Measurements from ENCODE around the gene MLIP. TPM values are rescaled to one million over a fixed set of nuclear protein-coding genes. Genes with fewer than 3 reads are reported as not detected.
A peak's percentile ranks its signal among the peaks of the same experiment; 100 is the strongest.

MLIP gene, protein sequence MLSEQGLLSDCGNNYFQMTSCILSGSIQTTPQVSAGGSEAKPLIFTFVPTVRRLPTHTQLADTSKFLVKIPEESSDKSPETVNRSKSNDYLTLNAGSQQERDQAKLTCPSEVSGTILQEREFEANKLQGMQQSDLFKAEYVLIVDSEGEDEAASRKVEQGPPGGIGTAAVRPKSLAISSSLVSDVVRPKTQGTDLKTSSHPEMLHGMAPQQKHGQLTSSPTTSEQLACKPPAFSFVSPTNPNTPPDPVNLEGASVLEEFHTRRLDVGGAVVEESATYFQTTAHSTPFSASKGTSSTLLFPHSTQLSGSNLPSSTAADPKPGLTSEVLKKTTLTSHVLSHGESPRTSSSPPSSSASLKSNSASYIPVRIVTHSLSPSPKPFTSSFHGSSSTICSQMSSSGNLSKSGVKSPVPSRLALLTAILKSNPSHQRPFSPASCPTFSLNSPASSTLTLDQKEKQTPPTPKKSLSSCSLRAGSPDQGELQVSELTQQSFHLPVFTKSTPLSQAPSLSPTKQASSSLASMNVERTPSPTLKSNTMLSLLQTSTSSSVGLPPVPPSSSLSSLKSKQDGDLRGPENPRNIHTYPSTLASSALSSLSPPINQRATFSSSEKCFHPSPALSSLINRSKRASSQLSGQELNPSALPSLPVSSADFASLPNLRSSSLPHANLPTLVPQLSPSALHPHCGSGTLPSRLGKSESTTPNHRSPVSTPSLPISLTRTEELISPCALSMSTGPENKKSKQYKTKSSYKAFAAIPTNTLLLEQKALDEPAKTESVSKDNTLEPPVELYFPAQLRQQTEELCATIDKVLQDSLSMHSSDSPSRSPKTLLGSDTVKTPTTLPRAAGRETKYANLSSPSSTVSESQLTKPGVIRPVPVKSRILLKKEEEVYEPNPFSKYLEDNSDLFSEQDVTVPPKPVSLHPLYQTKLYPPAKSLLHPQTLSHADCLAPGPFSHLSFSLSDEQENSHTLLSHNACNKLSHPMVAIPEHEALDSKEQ
- total RNA-seq (2022) (0.61 TPM in 1 of 2 replicates, not detected in the other), Bru-seq, nascent RNA (percentile 11 among the genes with signal in this experiment), BruChase-seq, experiment 1, labeled RNA remaining after a 6-hour chase (percentile 27 among the genes with signal in this experiment), BruChase-seq, experiment 2, labeled RNA remaining after a 2-hour chase (percentile 19 among the genes with signal in this experiment)
- long read RNA-seq, partial matches to known transcripts = 0 of 1 reads
- long read RNA-seq, other reads (novel, unspliced or antisense) = 1 of 1 reads

DNA sequence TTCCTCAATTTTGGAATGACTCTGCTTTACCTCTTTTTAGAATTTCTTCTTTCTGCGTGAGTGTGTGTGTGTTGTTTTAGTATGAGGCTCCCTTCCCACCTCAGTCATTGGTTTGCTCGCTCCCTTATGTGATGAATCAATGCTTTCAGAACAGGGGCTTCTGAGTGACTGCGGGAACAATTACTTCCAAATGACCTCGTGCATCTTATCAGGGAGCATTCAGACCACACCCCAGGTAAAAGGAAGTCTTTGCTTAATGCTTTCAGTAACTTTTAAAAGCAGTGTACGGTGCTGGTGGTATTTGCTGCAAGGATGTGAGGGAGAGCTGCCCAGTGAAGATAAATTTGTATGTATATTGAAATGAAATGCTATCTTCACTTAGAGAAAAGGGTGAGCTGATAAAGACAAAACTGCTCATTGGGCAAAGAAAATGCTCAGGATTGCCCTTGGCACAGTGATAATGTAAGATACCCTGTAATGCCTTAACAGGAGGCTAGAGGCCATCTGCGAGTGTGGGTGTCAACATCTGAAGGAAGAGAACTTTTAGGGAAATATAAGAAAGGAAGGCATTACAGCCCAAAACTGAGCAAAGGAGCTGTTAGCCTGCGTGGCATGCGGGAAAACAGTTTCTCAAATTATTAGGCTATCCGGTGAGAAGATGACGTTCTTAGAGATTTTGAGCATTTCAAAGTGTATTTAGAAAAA, at the start of gene MLIP:
Gene MLIP, plus strand, starts transcription at position 103 of the 705 bp plus-strand sequence. Its CDS starts 37 bp downstream, at position 140.
- POLR2A ChIA-PET = interaction anchor here (0.6 kb wide), 1 partner anchor 79 kb away, joined by 4 read pairs; no protein-coding TSS in a partner anchor
- intact Hi-C loops (cut with micrococcal nuclease) = no loop called here
- no peak for TF ChIP-seq CTCF (IDR thresholded peaks at IDR 0.05; ENCODE audit: unreplicated experiment)
- CTCF ChIA-PET = no interaction called here
- peaks cover 20% of the 10 kb centered on the region for H3K9me3 Mint-ChIP-seq (ENCODE audit: unreplicated experiment)
- peaks cover 19% of the 10 kb centered on the region for H3K4me1 Mint-ChIP-seq (ENCODE audit: insufficient read depth, unreplicated experiment)
- no peak for DNase-seq (ENCODE audit: unreplicated experiment)
- H3K27ac Mint-ChIP-seq (ENCODE audit: low read depth, unreplicated experiment) = no peak within 1 kb of the TSS
- H3K27me3 Mint-ChIP-seq (ENCODE audit: insufficient read depth, unreplicated experiment) = no peaks in the 10 kb centered on the region
- no peaks in the 10 kb centered on the region for H3K36me3 Mint-ChIP-seq (ENCODE audit: insufficient read depth, unreplicated experiment)
- H3K4me3 Mint-ChIP-seq (ENCODE audit: unreplicated experiment) = no peak within 1 kb of the TSS
- no TSS peak for BruUV-seq (replicated peaks)

DNA sequence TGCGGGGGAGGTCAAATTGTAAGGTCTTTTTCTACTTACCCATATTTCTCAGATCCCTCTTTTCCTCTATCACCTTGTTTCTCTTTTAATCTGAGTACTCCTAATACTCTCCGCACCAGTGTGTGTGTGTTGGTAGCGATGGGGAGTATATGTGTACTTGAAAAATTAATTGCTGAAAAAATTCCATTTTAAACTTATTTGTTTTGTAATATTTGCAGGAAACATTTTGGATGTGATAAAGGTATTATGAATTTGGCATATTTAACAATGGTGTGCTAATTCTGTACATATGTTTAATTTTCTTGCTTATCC, 48.1 kb upstream of the MLIP start:
- Mint-ChIP-seq H3K27ac (ENCODE audit: low read depth, unreplicated experiment) (no peak overlapping the region), H3K4me1 (ENCODE audit: insufficient read depth, unreplicated experiment) (no peaks in the 10 kb centered on the region), H3K27me3 (ENCODE audit: insufficient read depth, unreplicated experiment) (no peaks in the 10 kb centered on the region), H3K9me3 (ENCODE audit: unreplicated experiment) (no peaks in the 10 kb centered on the region), H3K36me3 (ENCODE audit: insufficient read depth, unreplicated experiment) (no peaks in the 10 kb centered on the region), H3K4me3 (ENCODE audit: unreplicated experiment) (peak overlapping the region; percentile 30)
- TF ChIP-seq CTCF (IDR thresholded peaks at IDR 0.05; ENCODE audit: unreplicated experiment) = no peak
- no TSS peak for BruUV-seq (replicated peaks)
- DNase-seq (ENCODE audit: unreplicated experiment) = no peak
- CTCF ChIA-PET = interaction anchor here (0.7 kb wide), 1 partner anchor 24 kb away, joined by 4 read pairs; no protein-coding TSS in a partner anchor
- POLR2A ChIA-PET = no interaction called here
- intact Hi-C loops (cut with micrococcal nuclease) = no loop called here

DNA sequence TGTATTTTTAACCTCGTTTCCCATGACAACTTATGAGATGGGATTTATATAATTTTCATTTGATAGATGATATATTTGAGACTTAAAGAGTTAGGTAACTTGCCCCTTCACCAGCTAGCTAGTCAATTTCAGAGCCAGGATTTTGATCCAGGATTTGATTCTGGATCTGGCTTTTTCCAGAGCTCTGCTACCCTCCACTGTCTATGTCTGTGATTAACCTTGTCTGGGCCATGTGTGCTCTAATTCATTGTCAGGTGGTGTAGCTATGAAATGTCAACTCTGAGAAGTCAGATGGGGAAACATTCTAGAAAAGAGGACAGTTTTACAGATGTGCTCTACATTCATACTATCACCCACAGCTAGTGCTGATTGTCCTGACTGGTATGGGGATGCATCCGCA, 42.5 kb upstream of the MLIP start:
- Mint-ChIP-seq H3K27ac (ENCODE audit: low read depth, unreplicated experiment) (no peak overlapping the region), H3K36me3 (ENCODE audit: insufficient read depth, unreplicated experiment) (no peaks in the 10 kb centered on the region), H3K4me3 (ENCODE audit: unreplicated experiment) (no peak overlapping the region), H3K4me1 (ENCODE audit: insufficient read depth, unreplicated experiment) (peaks cover 6% of the 10 kb centered on the region), H3K27me3 (ENCODE audit: insufficient read depth, unreplicated experiment) (no peaks in the 10 kb centered on the region), H3K9me3 (ENCODE audit: unreplicated experiment) (no peaks in the 10 kb centered on the region)
- intact Hi-C loops (cut with micrococcal nuclease) = no loop called here
- POLR2A ChIA-PET = no interaction called here
- CTCF ChIA-PET = no interaction called here
- DNase-seq (ENCODE audit: unreplicated experiment) = no peak
- no TSS peak for BruUV-seq (replicated peaks)
- no peak for TF ChIP-seq CTCF (IDR thresholded peaks at IDR 0.05; ENCODE audit: unreplicated experiment)

All from MCF 10A (cell line).